GM10248 (cell line): ENCODE results near the gene NUP155.

Experiments
- CTCF ChIA-PET: fragments of 300-600 bp; sonication (Branson Sonifier 250); formaldehyde crosslinking; extraction: SDS; loops from one replicate; lab custom pipeline; 2021; ENCODE audit warnings: antibody characterized with exemption; lab: Yijun Ruan, JAX
- POLR2A ChIA-PET: fragments of 350-650 bp; sonication (Branson Sonifier 250); formaldehyde crosslinking; extraction: SDS; loops from one replicate; lab custom pipeline; 2020; ENCODE audit warnings: antibody characterized with exemption; lab: Yijun Ruan, JAX
- DNase-seq: peaks from one replicate; pipeline ENCODE4 v3.0.0; 2012; ENCODE audit errors: extremely low spot score
- TF ChIP-seq, protein P1 (sequence below): IDR thresholded peaks from 2 replicates; pipeline ENCODE4 v1.5.1; 2012; ENCODE audit warnings: mild to moderate bottlenecking, low read depth; ENCODE audit errors: extremely low read depth, missing control alignments, control extremely low read depth

Gene NUP155

DNA sequence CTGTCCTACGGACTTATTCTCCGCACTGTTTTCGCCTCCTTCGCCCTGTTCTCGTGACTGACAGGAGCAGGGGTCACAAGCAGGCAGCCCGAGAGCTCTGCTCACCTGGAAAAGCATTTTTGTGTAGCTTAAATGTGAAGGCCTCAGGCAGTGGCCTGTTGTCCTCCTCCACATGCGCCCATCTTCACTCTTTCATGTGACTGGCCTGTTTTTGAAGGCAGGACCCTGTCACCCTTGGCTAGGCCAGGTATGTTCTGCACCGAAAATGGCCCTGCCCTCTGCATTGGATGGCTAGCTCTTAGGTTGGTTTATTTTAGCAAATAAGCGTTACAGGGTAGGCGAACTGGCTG is 121.1 kb downstream of the NUP155 start:
- no peak for DNase-seq
- ChIA-PET CTCF (interaction anchor here (1.0 kb wide), 1 partner anchor 22 kb away, joined by 3 read pairs; no protein-coding TSS in a partner anchor), POLR2A (no interaction called here)
- TF ChIP-seq, protein P1, sequence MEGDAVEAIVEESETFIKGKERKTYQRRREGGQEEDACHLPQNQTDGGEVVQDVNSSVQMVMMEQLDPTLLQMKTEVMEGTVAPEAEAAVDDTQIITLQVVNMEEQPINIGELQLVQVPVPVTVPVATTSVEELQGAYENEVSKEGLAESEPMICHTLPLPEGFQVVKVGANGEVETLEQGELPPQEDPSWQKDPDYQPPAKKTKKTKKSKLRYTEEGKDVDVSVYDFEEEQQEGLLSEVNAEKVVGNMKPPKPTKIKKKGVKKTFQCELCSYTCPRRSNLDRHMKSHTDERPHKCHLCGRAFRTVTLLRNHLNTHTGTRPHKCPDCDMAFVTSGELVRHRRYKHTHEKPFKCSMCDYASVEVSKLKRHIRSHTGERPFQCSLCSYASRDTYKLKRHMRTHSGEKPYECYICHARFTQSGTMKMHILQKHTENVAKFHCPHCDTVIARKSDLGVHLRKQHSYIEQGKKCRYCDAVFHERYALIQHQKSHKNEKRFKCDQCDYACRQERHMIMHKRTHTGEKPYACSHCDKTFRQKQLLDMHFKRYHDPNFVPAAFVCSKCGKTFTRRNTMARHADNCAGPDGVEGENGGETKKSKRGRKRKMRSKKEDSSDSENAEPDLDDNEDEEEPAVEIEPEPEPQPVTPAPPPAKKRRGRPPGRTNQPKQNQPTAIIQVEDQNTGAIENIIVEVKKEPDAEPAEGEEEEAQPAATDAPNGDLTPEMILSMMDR: no peak

DNA sequence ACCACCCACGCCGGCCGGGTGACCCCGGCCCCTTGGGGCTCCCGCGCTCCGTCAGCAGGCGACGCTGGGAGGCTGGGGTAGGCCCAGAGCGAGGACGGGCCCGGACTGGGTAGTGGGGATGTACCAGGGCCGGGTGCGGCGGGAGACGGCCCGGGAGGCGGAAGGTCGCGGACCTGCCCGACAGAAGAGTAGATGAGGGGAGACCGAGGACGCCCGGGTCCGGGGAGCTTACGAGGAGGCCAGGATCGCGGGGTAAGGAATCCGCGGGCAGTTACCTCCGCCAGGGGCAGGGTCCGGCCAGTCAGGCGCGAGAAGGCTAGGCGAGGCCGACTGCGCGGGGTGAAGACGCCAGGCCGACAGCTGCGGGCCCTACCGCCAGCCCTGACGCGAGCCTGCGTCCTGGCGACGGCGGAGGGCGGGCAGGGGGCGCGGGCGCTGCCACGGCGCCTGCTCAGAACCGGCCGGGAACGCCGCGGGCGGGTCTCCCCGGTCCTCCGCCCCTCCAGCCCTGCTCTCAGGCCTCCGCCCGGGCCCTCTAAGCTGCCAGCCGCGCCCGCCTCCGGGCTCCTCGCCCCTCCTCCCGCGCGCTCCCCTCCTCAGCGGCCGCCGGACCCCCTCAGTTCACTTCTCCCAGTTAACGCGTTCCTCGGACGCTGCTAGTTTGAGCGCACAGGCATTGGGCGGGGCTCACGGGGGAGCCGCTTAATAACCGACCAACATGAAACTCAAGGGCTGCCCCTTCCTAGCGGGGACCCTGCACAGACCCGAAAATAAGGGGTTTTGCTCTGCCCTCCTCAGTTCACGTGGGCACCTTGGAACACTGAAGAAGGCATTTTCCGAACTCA is 121.7 kb downstream of the NUP155 start, which contains the start of gene CPLANE1:
Gene CPLANE1, minus strand, starts transcription at position 407 of the 845 bp plus-strand sequence. CDS start 1,678 bp downstream, outside the sequence.
- peak; percentile 86 for DNase-seq
- POLR2A ChIA-PET: no interaction called here
- CTCF ChIA-PET: interaction anchor here (1.0 to 1.1 kb wide), 3 partner anchors 23 to 60 kb away, joined by 3 to 4 read pairs (median 3); no protein-coding TSS in a partner anchor
- TF ChIP-seq, protein P1: no peak

DNA sequence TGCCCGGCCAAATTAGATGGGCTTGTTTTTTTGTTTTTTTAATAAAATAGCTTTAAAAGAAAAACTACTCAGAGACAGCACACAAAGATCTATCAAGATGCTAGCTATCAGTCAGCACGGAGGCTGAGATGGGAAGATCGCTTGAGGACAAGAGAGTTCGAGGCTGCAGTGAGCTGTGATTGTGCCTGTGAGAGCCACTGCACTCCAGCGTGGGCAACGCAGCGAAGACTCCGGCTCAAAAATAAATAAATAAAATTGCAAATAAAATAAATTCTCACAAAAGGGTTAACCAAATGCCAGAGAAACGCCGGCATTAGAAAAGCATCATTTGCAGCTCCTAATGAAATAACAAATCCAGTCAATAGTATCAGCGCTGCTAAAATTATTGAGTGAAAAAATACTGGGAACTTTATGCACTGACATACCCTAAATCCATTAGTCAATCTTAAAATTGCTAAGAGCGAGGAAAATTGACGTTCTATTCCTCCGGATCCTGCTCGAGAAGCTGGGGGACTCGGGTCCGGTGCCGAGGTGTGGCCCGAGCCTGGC is 122.4 kb downstream of the NUP155 start:
- CTCF ChIA-PET: interaction anchor here (1.1 kb wide), 2 partner anchors 29 to 61 kb away, joined by 3 to 4 read pairs; no protein-coding TSS in a partner anchor
- POLR2A ChIA-PET: no interaction called here
- DNase-seq: no peak
- TF ChIP-seq, protein P1: no peak

DNA sequence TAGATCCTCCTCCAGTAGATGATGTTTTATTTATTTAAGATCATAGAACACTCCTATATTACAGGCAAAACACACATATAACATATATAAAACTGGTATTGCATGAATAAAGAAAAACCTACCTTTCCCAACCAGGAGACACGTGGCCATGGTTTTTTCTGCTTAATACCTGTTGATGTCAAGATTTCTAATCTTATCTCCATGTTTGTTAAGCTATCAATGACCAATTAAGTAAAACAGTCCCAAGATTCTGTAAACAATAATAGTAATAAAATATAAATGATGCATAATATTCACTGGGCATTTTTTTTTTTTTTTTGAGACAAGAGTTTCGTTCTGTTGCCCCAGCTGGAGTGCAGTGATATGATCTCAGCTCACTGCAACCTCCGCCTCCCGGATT is 123.4 kb downstream of the NUP155 start:
- POLR2A ChIA-PET: no interaction called here
- DNase-seq: no peak
- TF ChIP-seq, protein P1: no peak
- CTCF ChIA-PET: interaction anchor here (0.7 to 2.0 kb wide), 3 partner anchors 9 to 23 kb away, joined by 3 to 5 read pairs (median 5); no protein-coding TSS in a partner anchor

DNA sequence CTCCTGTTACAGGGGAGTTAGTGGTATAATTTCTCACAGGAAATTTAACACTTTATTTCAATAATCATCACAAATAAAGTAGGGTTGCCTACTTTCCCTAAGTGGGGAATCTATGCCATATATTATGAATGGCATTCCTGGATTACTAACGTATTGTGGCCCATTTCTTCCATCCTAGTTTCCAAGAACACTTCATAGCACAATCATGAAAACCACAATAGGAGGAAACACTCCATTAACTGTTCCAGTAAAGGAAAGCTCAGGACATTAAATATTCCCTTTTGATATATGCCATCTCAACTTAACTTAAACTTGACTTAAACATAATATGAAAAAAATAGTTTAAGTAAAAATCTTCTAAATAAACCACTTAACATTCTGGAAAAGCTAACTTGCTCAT is 123.9 kb downstream of the NUP155 start:
- ChIA-PET CTCF (interaction anchor here (0.7 to 2.0 kb wide), 4 partner anchors 9 to 166 kb away, joined by 3 to 5 read pairs (median 4); no protein-coding TSS in a partner anchor), POLR2A (no interaction called here)
- no peak for DNase-seq

More for the DNA sequence above, 123.9 kb downstream of the NUP155 start:
- TF ChIP-seq, protein P1: no peak
